Esophagus squamous epithelium (tissue), 4 donors: ENCODE data around the gene MTF2.

Experiments
- POLR2A ChIP-seq, 4 donors: fragments of 450-650 bp; IDR thresholded peaks; one replicate each; pipeline ENCODE4 v1.6.1; 2017; ENCODE audit warnings: antibody characterized with exemption in 4 of 4, mild to moderate bottlenecking in 4 of 4, moderate library complexity in 3 of 4
- TF ChIP-seq, protein P1 (sequence below), 6 experiments: fragments of 450-650 bp in 4 of 6; fragments of 200-600 bp in 2 of 6; sonication (generic) in 2 of 6; IDR thresholded peaks; one replicate each; pipeline ENCODE4 v1.5.1; 2016 to 2019; ENCODE audit warnings: antibody characterized with exemption in 6 of 6, mild to moderate bottlenecking in 4 of 6, moderate library complexity in 4 of 6

DNA sequence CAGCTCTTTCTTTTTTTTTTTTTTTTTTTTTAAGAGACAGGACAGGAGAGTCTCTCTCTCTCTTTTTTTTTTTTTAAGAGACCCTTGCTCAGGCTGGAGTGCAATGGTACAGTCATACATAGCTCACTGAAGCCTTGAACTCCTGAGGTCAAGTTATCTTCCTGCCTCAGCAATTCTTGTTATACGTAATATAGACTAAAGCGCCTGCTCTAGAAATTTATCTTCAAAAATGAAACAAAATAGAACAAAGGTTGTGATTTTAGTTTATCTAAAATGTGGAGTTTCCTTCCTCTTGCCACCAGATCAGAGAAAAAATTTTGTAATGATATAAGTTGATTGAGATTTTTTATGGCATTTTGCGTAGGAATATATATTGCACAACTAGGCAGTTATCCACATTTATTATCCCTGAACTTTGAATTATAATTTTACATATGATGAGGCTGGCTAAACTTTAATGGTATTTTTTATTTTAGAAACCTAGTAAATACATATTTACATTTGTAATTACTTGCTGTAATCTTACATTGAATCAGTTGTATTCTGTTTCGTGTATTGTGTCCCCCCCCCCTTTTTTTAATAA is 44.2 kb downstream of the MTF2 start:
- TF ChIP-seq, protein P1, sequence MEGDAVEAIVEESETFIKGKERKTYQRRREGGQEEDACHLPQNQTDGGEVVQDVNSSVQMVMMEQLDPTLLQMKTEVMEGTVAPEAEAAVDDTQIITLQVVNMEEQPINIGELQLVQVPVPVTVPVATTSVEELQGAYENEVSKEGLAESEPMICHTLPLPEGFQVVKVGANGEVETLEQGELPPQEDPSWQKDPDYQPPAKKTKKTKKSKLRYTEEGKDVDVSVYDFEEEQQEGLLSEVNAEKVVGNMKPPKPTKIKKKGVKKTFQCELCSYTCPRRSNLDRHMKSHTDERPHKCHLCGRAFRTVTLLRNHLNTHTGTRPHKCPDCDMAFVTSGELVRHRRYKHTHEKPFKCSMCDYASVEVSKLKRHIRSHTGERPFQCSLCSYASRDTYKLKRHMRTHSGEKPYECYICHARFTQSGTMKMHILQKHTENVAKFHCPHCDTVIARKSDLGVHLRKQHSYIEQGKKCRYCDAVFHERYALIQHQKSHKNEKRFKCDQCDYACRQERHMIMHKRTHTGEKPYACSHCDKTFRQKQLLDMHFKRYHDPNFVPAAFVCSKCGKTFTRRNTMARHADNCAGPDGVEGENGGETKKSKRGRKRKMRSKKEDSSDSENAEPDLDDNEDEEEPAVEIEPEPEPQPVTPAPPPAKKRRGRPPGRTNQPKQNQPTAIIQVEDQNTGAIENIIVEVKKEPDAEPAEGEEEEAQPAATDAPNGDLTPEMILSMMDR (IDR thresholded peaks at IDR 0.05): no peak
- no peak for TF ChIP-seq POLR2A (IDR thresholded peaks at IDR 0.05)
